GM12878 (cell line): ENCODE results near the gene ARHGEF7. TPM values are rescaled to one million over a fixed set of nuclear protein-coding genes. Genes with fewer than 3 reads are reported as not detected.

Source experiments
- ATAC-seq: fragments of 200-7000 bp; cut with Tn5 transposase; 3 replicates; pipeline ENCODE4 v1.9.1; 2020; ENCODE audit warnings: mild to moderate bottlenecking, moderate library complexity
- BruUV-seq: library from RNA; stranded (reverse); fragments of 400-500 nt; replicated peaks from 2 replicates; lab custom pipeline; 2021; lab: Mats Ljungman, UMichigan
- CTCF ChIA-PET: fragments of 300-600 bp; sonication (Branson Sonifier 250); formaldehyde crosslinking; extraction: SDS; loops from one replicate; lab custom pipeline; 2021; ENCODE audit warnings: inconsistent platforms; lab: Yijun Ruan, JAX
- POLR2A ChIA-PET: fragments of 350-600 bp; formaldehyde crosslinking; extraction: SDS; loops from one replicate; lab custom pipeline; 2021; ENCODE audit warnings: inconsistent platforms; lab: Charles Lee
- RAD21 ChIA-PET: fragments of 300-600 bp; sonication (Branson Sonifier 250); formaldehyde crosslinking; loops from one replicate; lab custom pipeline; 2023; ENCODE audit warnings: antibody characterized with exemption; ENCODE audit not compliant: unreplicated experiment; lab: Charles Lee
- SMC1A ChIA-PET: fragments of 300-600 bp; sonication (Branson Sonifier 250); formaldehyde crosslinking; loops from one replicate; lab custom pipeline; 2023; ENCODE audit not compliant: unreplicated experiment, uncharacterized antibody; lab: Charles Lee
- DNase-seq: peaks from one replicate; pipeline ENCODE4 v3.0.0-alpha.2; 2011; ENCODE audit warnings: low read depth, low spot score
- FAIRE-seq: peaks from 3 replicates; lab custom pipeline; 2011; peaks lifted over from hg19 to GRCh38; lab: Jason Lieb, UNC
- H2AFZ ChIP-seq: 2 replicates; pipeline ENCODE4 v1.6.0; 2011; ENCODE audit warnings: low read depth, low read length, control low read depth; ENCODE audit not compliant: control insufficient read depth
- H3K27ac ChIP-seq: 2 replicates; pipeline ENCODE4 v1.5.1; 2011; ENCODE audit warnings: control low read depth; ENCODE audit not compliant: control insufficient read depth, insufficient read depth
- H3K27me3 ChIP-seq, 2 experiments: replicated peaks in 1 of 2; 2 replicates each; pipeline versions ENCODE4 v1.6.0 to v1.6.1; 2011; ENCODE audit warnings: low read length in 1 of 2; ENCODE audit not compliant: control insufficient read depth in 2 of 2, insufficient read depth in 2 of 2
- H3K36me3 ChIP-seq, 2 experiments: 2 replicates each; pipeline ENCODE4 v1.5.1; 2011; ENCODE audit warnings: low read length in 1 of 2; ENCODE audit not compliant: control insufficient read depth in 2 of 2, insufficient read depth in 2 of 2
- H3K4me1 ChIP-seq: 2 replicates; pipeline ENCODE4 v1.6.1; 2011; ENCODE audit warnings: mild to moderate bottlenecking, low read length, moderate library complexity, mixed read lengths; ENCODE audit not compliant: control insufficient read depth, insufficient read depth
- H3K4me2 ChIP-seq: 2 replicates; pipeline ENCODE4 v1.6.0; 2011; ENCODE audit warnings: control low read depth; ENCODE audit not compliant: control insufficient read depth, insufficient read depth
- H3K4me3 ChIP-seq: fragments of 200-600 bp; sonication (generic); 2 replicates; pipeline ENCODE4 v1.5.1; 2016
- H3K79me2 ChIP-seq: 2 replicates; pipeline ENCODE4 v1.6.0; 2011; ENCODE audit warnings: low read length; ENCODE audit not compliant: control insufficient read depth, insufficient read depth
- H3K9ac ChIP-seq: 2 replicates; pipeline ENCODE4 v1.8.0; 2011; ENCODE audit warnings: low read length, control low read depth, mixed read lengths; ENCODE audit not compliant: control insufficient read depth, insufficient read depth
- H3K9me3 ChIP-seq: replicated peaks from 3 replicates; pipeline ENCODE4 v1.5.1; 2011; ENCODE audit warnings: mild to moderate bottlenecking, low read length; ENCODE audit not compliant: control insufficient read depth, insufficient read depth
- H4K20me1 ChIP-seq: 2 replicates; pipeline ENCODE4 v1.6.0; 2011; ENCODE audit not compliant: control insufficient read depth, insufficient read depth
- CEBPZ ChIP-seq: fragments of 150-350 bp; IDR thresholded peaks from 2 replicates; pipeline ENCODE4 v1.6.1; 2016; ENCODE audit warnings: low read depth, low read length
- CHD1 ChIP-seq: IDR thresholded peaks from 2 replicates; pipeline ENCODE4 v1.6.1; 2012; ENCODE audit warnings: low read depth, low read length, improper control_type of control experiment
- CHD2 ChIP-seq: IDR thresholded peaks from 2 replicates; pipeline ENCODE4 v1.6.1; 2011; ENCODE audit warnings: low read depth, low read length, improper control_type of control experiment, borderline replicate concordance
- FOS ChIP-seq: IDR thresholded peaks from 3 replicates; pipeline ENCODE4 v1.6.1; 2011; ENCODE audit warnings: borderline replicate concordance; ENCODE audit not compliant: insufficient read length; ENCODE audit errors: extremely low read depth
- GATAD2B ChIP-seq: fragments of 450-650 bp; conservative IDR thresholded peaks from 2 replicates; pipeline ENCODE4 v1.6.1; 2017; ENCODE audit warnings: low read depth, mild to moderate bottlenecking, moderate library complexity
- IRF4 ChIP-seq: IDR thresholded peaks from 2 replicates; pipeline ENCODE4 v1.6.1; 2011; ENCODE audit warnings: low read depth, low read length
- NFYA ChIP-seq: IDR thresholded peaks from 2 replicates; pipeline ENCODE4 v1.6.1; 2011; ENCODE audit warnings: low read depth, mild to moderate bottlenecking, low read length, improper control_type of control experiment, borderline replicate concordance
- PAX8 ChIP-seq: fragments of 450-650 bp; IDR thresholded peaks from 2 replicates; pipeline ENCODE4 v1.6.1; 2017; ENCODE audit warnings: mild to moderate bottlenecking, moderate library complexity
- POLR2A ChIP-seq: IDR thresholded peaks from 2 replicates; pipeline ENCODE4 v1.6.1; 2011; ENCODE audit warnings: low read depth, mild to moderate bottlenecking, low read length
- RAD21 ChIP-seq: IDR thresholded peaks from 2 replicates; pipeline ENCODE4 v1.6.1; 2011; ENCODE audit warnings: mild to moderate bottlenecking, low read depth, low read length, moderate library complexity; ENCODE audit not compliant: insufficient read depth
- RELA ChIP-seq: fragments of 450-650 bp; IDR thresholded peaks from 2 replicates; pipeline ENCODE4 v1.8.0; 2014; ENCODE audit warnings: borderline replicate concordance; ENCODE audit not compliant: partially characterized antibody
- SKIL ChIP-seq: fragments of 450-650 bp; IDR thresholded peaks from 2 replicates; pipeline ENCODE4 v1.6.1; 2017; ENCODE audit warnings: mild to moderate bottlenecking, low read depth, inconsistent platforms; ENCODE audit not compliant: poor library complexity, severe bottlenecking
- ZSCAN29 ChIP-seq: fragments of 450-650 bp; IDR thresholded peaks from 2 replicates; pipeline ENCODE4 v1.6.1; 2017; ENCODE audit warnings: mild to moderate bottlenecking, moderate library complexity
- ZZZ3 ChIP-seq: IDR thresholded peaks from 2 replicates; pipeline ENCODE4 v1.6.1; 2011; ENCODE audit warnings: low read depth; ENCODE audit not compliant: control insufficient read depth, insufficient read length
- WGBS: methylation state at CpG from one replicate; pipeline ENCODE4 v1.1.6; 2016; ENCODE audit warnings: low lambda C conversion rate; ENCODE audit not compliant: insufficient replicate concordance, insufficient coverage; ENCODE audit errors: missing lambda C conversion rate; 5-methylcytosine and 5-hydroxymethylcytosine counted together
- in situ Hi-C: fragments of 300-500 bp; cut with MboI; formaldehyde crosslinking; loops from 9 replicates; pipeline ENCODE4 v1.14.3; 2018; ENCODE audit warnings: mixed read lengths
- intact Hi-C: fragments of 100-400 bp; cut with micrococcal nuclease; formaldehyde crosslinking; loops from one replicate; pipeline ENCODE4 v1.14.2; 2022; ENCODE audit not compliant: unreplicated experiment
- polyA plus RNA-seq, 11 experiments: library from polyadenylated mRNA; depleted of rRNA in 4 of 11; unstranded in 6 of 11; stranded (reverse) in 5 of 11; fragments of >200 nt; fragmentation: Nextera tagmentation in 4 of 11; fragmentation: Illumina TruSeq in 1 of 11; extraction: Ambion mirVana in 4 of 11; extraction: Trizol in 1 of 11; gene quantifications; 1 replicate in 1 of 11; 2 replicates in 10 of 11; pipeline versions ENCODE4 v1.2.1 to v1.2.3, GENCODE V29; 2011 to 2016; ENCODE audit warnings: inconsistent platforms in 2 of 11, missing spikeins in 2 of 11, low read depth in 1 of 11
- total RNA-seq, 4 experiments: library from RNA; depleted of rRNA in 3 of 4; stranded (reverse); fragments of >200 nt in 3 of 4; fragmentation: Illumina TruSeq in 1 of 4; extraction: Trizol in 1 of 4; gene quantifications; 2 replicates each; pipeline versions ENCODE4 v1.2.1 to v1.2.3, GENCODE V29; 2013 to 2021

Gene ARHGEF7
- total and polyA plus RNA-seq, 10 of the 15 experiments (the other 5 are each of a cell fraction or from before 2014, with no cell fraction given): 4.7 to 65.5 (median 36.6) TPM

GRCh38 chr13:111092685-111093084 lies 22.4 kb upstream of the ARHGEF7 start:
- SMC1A ChIA-PET: no interaction called here
- H3K27me3 ChIP-seq: no peaks in the 10 kb centered on the region; a peak in 3 of 4 replicates
- H3K9me3 ChIP-seq: no peaks in the 10 kb centered on the region
- H3K4me1 ChIP-seq: no peaks in the 10 kb centered on the region
- no peaks in the 10 kb centered on the region for H4K20me1 ChIP-seq
- ATAC-seq (no peak), DNase-seq (no peak), FAIRE-seq (no peak)
- H3K4me2 ChIP-seq: no peak overlapping the region
- no TSS peak for BruUV-seq
- no peak overlapping the region for H2AFZ ChIP-seq
- in situ Hi-C loops: loop anchor here (25.0 kb wide), 1 partner anchor 1345 kb away; no protein-coding TSS in a partner anchor
- WGBS: 8% methylated on average over 6 of the region's 6 CpGs
- H3K4me3 ChIP-seq: no peak overlapping the region
- no peaks in the 10 kb centered on the region for H3K36me3 ChIP-seq
- no peak overlapping the region for H3K27ac ChIP-seq
- RAD21 ChIA-PET: no interaction called here
- POLR2A ChIA-PET: no interaction called here
- H3K9ac ChIP-seq: no peak overlapping the region
- CTCF ChIA-PET: no interaction called here
- intact Hi-C loops: no loop called here
- no peak for TF ChIP-seq SKIL
- no peak for TF ChIP-seq RELA
- H3K79me2 ChIP-seq: no peaks in the 10 kb centered on the region

DNA sequence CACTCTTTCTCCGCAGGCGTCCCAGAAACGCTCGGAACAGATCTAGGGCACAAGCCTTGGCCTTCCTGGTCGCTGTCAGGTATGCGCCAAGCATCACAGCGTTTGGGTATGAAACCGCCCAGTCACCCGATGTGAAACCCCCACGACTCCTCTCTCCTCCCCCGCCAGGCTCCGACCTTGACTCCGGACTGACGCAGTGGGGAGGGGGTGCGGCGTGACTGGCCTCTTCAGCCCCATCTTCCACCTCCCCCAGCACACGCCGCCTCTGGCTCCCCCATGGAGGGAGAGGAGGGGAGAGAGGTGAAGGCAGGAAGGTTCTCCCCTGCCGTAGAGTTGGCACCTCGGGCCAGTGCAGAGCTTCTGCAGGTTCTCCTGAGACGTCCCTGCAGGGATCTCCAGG lies 22.0 kb upstream of the ARHGEF7 start:
- ChIA-PET CTCF (no interaction called here), SMC1A (no interaction called here), POLR2A (no interaction called here), RAD21 (no interaction called here)
- H2AFZ ChIP-seq: no peak overlapping the region
- in situ Hi-C loops (loop anchor here (25.0 kb wide), 1 partner anchor 1344 kb away; no protein-coding TSS in a partner anchor), intact Hi-C loops (no loop called here)
- ATAC-seq (no peak), FAIRE-seq (no peak), DNase-seq (no peak)
- H3K9me3 ChIP-seq: no peaks in the 10 kb centered on the region
- H4K20me1 ChIP-seq: no peaks in the 10 kb centered on the region
- WGBS: 59% methylated on average over 15 of the region's 21 CpGs
- H3K27me3 ChIP-seq: no peaks in the 10 kb centered on the region; a peak in 3 of 4 replicates
- no peaks in the 10 kb centered on the region for H3K36me3 ChIP-seq
- no TSS peak for BruUV-seq
- no peak overlapping the region for H3K4me3 ChIP-seq
- no peaks in the 10 kb centered on the region for H3K79me2 ChIP-seq
- no peak overlapping the region for H3K27ac ChIP-seq
- no peak overlapping the region for H3K9ac ChIP-seq
- TF ChIP-seq ZSCAN29 (no peak), POLR2A (no peak), IRF4 (no peak), CEBPZ (no peak), FOS (no peak), CHD1 (no peak), GATAD2B (no peak), ZZZ3 (no peak), PAX8 (no peak), RAD21 (no peak), CHD2 (no peak), NFYA (no peak)
- H3K4me2 ChIP-seq: no peak overlapping the region
- no peaks in the 10 kb centered on the region for H3K4me1 ChIP-seq
